GM21515 (cell line): ENCODE results near the gene PCP4L1.
"Not testable (repeated sequence)": the region's sequence is repeated elsewhere in the genome, so short reads cannot be mapped to it uniquely, and the experiment has no call there.

Source experiments
- ATAC-seq: cut with Tn5 transposase; IDR thresholded peaks from one replicate; pipeline ENCODE4 v1.9.1; 2021; ENCODE audit not compliant: unreplicated experiment

Gene PCP4L1

GRCh38 chr1:161227196-161227871, 31.2 kb upstream of the PCP4L1 start:
- no peak for ATAC-seq

GRCh38 chr1:161228032-161228431, 30.5 kb upstream of the PCP4L1 start:
- no peak for ATAC-seq

GRCh38 chr1:161229896-161230295, 28.6 kb upstream of the PCP4L1 start:
- no peak for ATAC-seq

GRCh38 chr1:161230762-161231161, 27.8 kb upstream of the PCP4L1 start:
- ATAC-seq, result no peak

- ATAC-seq, result no peak
Measured at GRCh38 chr1:161233102-161233501, 25.4 kb upstream of the PCP4L1 start.

- ATAC-seq, result no peak
Measured at GRCh38 chr1:161235957-161236775, 22.4 kb upstream of the PCP4L1 start.

GRCh38 chr1:161238039-161238473, 20.5 kb upstream of the PCP4L1 start, which contains the start of gene NR1I3:
NR1I3 (minus strand) TSS chr1:161238203; CDS start chr1:161236565, 1,638 bp downstream.
- no peak for ATAC-seq

GRCh38 chr1:161241682-161242081, 16.9 kb upstream of the PCP4L1 start:
- ATAC-seq, result no peak

- no peak for ATAC-seq
Measured at GRCh38 chr1:161242313-161242712, 16.2 kb upstream of the PCP4L1 start.

GRCh38 chr1:161244888-161245287, 13.7 kb upstream of the PCP4L1 start:
- ATAC-seq, result no peak

- ATAC-seq, result not testable (repeated sequence)
Measured at GRCh38 chr1:161250100-161250499, 8.4 kb upstream of the PCP4L1 start.

- ATAC-seq, result no peak
Measured at GRCh38 chr1:161250829-161251228, 7.7 kb upstream of the PCP4L1 start.

- no peak for ATAC-seq
Measured at GRCh38 chr1:161251579-161251978, 7.0 kb upstream of the PCP4L1 start.

- not testable (repeated sequence) for ATAC-seq
Measured at GRCh38 chr1:161255302-161255701, 3.2 kb upstream of the PCP4L1 start.

GRCh38 chr1:161255955-161256520, 2.5 kb upstream of the PCP4L1 start:
- not testable (repeated sequence) for ATAC-seq

GRCh38 chr1:161257109-161257508, 1.4 kb upstream of the PCP4L1 start:
- ATAC-seq, result not testable (repeated sequence)

- no peak for ATAC-seq
Measured at GRCh38 chr1:161259345-161259702, 779 bp downstream of the PCP4L1 start.

- ATAC-seq, result no peak
Measured at GRCh38 chr1:161259765-161260164, 1.2 kb downstream of the PCP4L1 start.

- ATAC-seq, result no peak
Measured at GRCh38 chr1:161260376-161261260, 2.1 kb downstream of the PCP4L1 start.

- ATAC-seq, result no peak
Measured at GRCh38 chr1:161261261-161262235, 3.0 kb downstream of the PCP4L1 start.
